HEK293 (cell line): ENCODE data around the gene TRIM69.
A peak's percentile ranks its signal among the peaks of the same experiment; 100 is the strongest.

Experiments
- CTCF ChIA-PET: fragments of 350-600 bp; formaldehyde crosslinking; extraction: SDS; loops from one replicate; lab custom pipeline; 2021; ENCODE audit warnings: antibody characterized with exemption; lab: Yijun Ruan, JAX
- POLR2A ChIA-PET: fragments of 300-600 bp; formaldehyde crosslinking; extraction: SDS; loops from one replicate; lab custom pipeline; 2020; ENCODE audit warnings: antibody characterized with exemption, inconsistent platforms; lab: Yijun Ruan, JAX
- H3K27ac ChIP-seq: fragments of 200-500 bp; sonication (Bioruptor generic); 2 replicates; pipeline ENCODE4 v1.5.1; 2014; ENCODE audit warnings: low read depth, low read length, control low read depth, inconsistent platforms; ENCODE audit errors: extremely low read depth
- H3K36me3 ChIP-seq, 2 experiments: fragments of 200-500 bp in 1 of 2; sonication (Bioruptor generic) in 1 of 2; 1 replicate in 1 of 2; 2 replicates in 1 of 2; pipeline ENCODE4 v1.5.1; 2014 to 2017; ENCODE audit warnings: inconsistent platforms in 2 of 2, low read length in 2 of 2; ENCODE audit not compliant: control insufficient read depth in 2 of 2, insufficient read depth in 1 of 2
- H3K4me1 ChIP-seq: fragments of 200-500 bp; sonication (Bioruptor generic); 2 replicates; pipeline ENCODE4 v1.5.1; 2014; ENCODE audit warnings: mild to moderate bottlenecking, low read length, inconsistent platforms; ENCODE audit not compliant: control insufficient read depth, insufficient read depth
- H3K4me3 ChIP-seq: 2 replicates; pipeline ENCODE4 v1.5.1; 2011; ENCODE audit warnings: low read depth, mild to moderate bottlenecking, control low read depth, low read length, moderate library complexity
- H3K9me3 ChIP-seq: fragments of 200-500 bp; sonication (Bioruptor generic); 2 replicates; pipeline ENCODE4 v1.5.1; 2014; ENCODE audit warnings: low read depth, low read length, inconsistent platforms; ENCODE audit not compliant: control insufficient read depth, insufficient read depth
- ATF2 ChIP-seq: fragments of 450-650 bp; formaldehyde crosslinking; IDR thresholded peaks from 2 replicates; pipeline ENCODE4 v1.5.1; 2016; ENCODE audit warnings: missing biosample characterization, missing genetic modification characterization, low read depth
- MEIS1 ChIP-seq: sonication (generic); formaldehyde crosslinking; IDR thresholded peaks from 2 replicates; pipeline ENCODE4 v1.8.1; 2022; ENCODE audit warnings: missing genetic modification reagents, mild to moderate bottlenecking, borderline replicate concordance
- MZF1 ChIP-seq: fragments of 450-650 bp; formaldehyde crosslinking; IDR thresholded peaks from 2 replicates; pipeline ENCODE4 v1.5.1; 2017; ENCODE audit warnings: missing biosample characterization, missing genetic modification characterization, borderline replicate concordance
- ZIC2 ChIP-seq: fragments of 450-650 bp; formaldehyde crosslinking; IDR thresholded peaks from 2 replicates; pipeline ENCODE4 v1.5.1; 2016; ENCODE audit warnings: missing biosample characterization, missing genetic modification characterization
- ZNF138 ChIP-seq: fragments of 450-650 bp; formaldehyde crosslinking; IDR thresholded peaks from 2 replicates; pipeline ENCODE4 v1.5.1; 2016; ENCODE audit warnings: missing biosample characterization, missing genetic modification characterization, borderline replicate concordance
- ZNF221 ChIP-seq: fragments of 450-650 bp; formaldehyde crosslinking; IDR thresholded peaks from 2 replicates; pipeline ENCODE4 v1.5.1; 2017; ENCODE audit warnings: missing biosample characterization, missing genetic modification characterization, borderline replicate concordance
- ZNF366 ChIP-seq: fragments of 450-650 bp; formaldehyde crosslinking; conservative IDR thresholded peaks from 2 replicates; pipeline ENCODE4 v1.5.1; 2016; ENCODE audit warnings: missing biosample characterization, missing genetic modification characterization
- ZNF398 ChIP-seq: fragments of 450-650 bp; formaldehyde crosslinking; IDR thresholded peaks from 2 replicates; pipeline ENCODE4 v1.5.1; 2017; ENCODE audit warnings: missing biosample characterization, missing genetic modification characterization
- ZNF514 ChIP-seq: fragments of 450-650 bp; formaldehyde crosslinking; IDR thresholded peaks from 2 replicates; pipeline ENCODE4 v1.5.1; 2016; ENCODE audit warnings: missing biosample characterization, missing genetic modification characterization
- ZNF529 ChIP-seq: fragments of 450-650 bp; formaldehyde crosslinking; IDR thresholded peaks from 2 replicates; pipeline ENCODE4 v1.5.1; 2017; ENCODE audit warnings: missing genetic modification characterization, missing biosample characterization; ENCODE audit not compliant: insufficient replicate concordance
- ZNF585B ChIP-seq: fragments of 450-650 bp; formaldehyde crosslinking; IDR thresholded peaks from 2 replicates; pipeline ENCODE4 v1.5.1; 2016; ENCODE audit warnings: missing biosample characterization, missing genetic modification characterization
- ZNF600 ChIP-seq: fragments of 450-650 bp; formaldehyde crosslinking; IDR thresholded peaks from 2 replicates; pipeline ENCODE4 v1.5.1; 2016; ENCODE audit warnings: missing biosample characterization, missing genetic modification characterization
- ZNF660 ChIP-seq: fragments of 450-650 bp; IDR thresholded peaks from 2 replicates; pipeline ENCODE4 v1.5.1; 2018; ENCODE audit warnings: missing biosample characterization, mild to moderate bottlenecking, missing genetic modification characterization
- TF ChIP-seq, protein P1 (sequence below): fragments of 450-650 bp; formaldehyde crosslinking; IDR thresholded peaks from 2 replicates; pipeline ENCODE4 v1.5.1; 2017; ENCODE audit warnings: missing biosample characterization, missing genetic modification characterization
- TF ChIP-seq, protein P2 (sequence below): fragments of 450-650 bp; formaldehyde crosslinking; IDR thresholded peaks from 2 replicates; pipeline ENCODE4 v1.5.1; 2016; ENCODE audit warnings: missing biosample characterization, missing genetic modification characterization
- TF ChIP-seq, protein P3 (sequence below): fragments of 450-650 bp; IDR thresholded peaks from 2 replicates; pipeline ENCODE4 v1.5.1; 2018; ENCODE audit warnings: missing biosample characterization, mild to moderate bottlenecking, missing genetic modification characterization
- TF ChIP-seq, protein P4 (sequence below): fragments of 450-650 bp; formaldehyde crosslinking; IDR thresholded peaks from 2 replicates; pipeline ENCODE4 v1.5.1; 2017; ENCODE audit warnings: missing biosample characterization, missing genetic modification characterization

TRIM69 gene

GRCh38 chr15:44775953-44776352, 39.6 kb downstream of the TRIM69 start:
- no peaks in the 10 kb centered on the region for H3K36me3 ChIP-seq
- no peaks in the 10 kb centered on the region for H3K4me1 ChIP-seq
- no peaks in the 10 kb centered on the region for H3K9me3 ChIP-seq
- no peak overlapping the region for H3K4me3 ChIP-seq
- H3K27ac ChIP-seq = no peak overlapping the region
- POLR2A ChIA-PET = no interaction called here
- 0 out of 2 replicates have a peak, but pooled peaks have one; percentile 32 for TF ChIP-seq ZNF600 (tag by site-specific recombination)
- TF ChIP-seq, protein P1, sequence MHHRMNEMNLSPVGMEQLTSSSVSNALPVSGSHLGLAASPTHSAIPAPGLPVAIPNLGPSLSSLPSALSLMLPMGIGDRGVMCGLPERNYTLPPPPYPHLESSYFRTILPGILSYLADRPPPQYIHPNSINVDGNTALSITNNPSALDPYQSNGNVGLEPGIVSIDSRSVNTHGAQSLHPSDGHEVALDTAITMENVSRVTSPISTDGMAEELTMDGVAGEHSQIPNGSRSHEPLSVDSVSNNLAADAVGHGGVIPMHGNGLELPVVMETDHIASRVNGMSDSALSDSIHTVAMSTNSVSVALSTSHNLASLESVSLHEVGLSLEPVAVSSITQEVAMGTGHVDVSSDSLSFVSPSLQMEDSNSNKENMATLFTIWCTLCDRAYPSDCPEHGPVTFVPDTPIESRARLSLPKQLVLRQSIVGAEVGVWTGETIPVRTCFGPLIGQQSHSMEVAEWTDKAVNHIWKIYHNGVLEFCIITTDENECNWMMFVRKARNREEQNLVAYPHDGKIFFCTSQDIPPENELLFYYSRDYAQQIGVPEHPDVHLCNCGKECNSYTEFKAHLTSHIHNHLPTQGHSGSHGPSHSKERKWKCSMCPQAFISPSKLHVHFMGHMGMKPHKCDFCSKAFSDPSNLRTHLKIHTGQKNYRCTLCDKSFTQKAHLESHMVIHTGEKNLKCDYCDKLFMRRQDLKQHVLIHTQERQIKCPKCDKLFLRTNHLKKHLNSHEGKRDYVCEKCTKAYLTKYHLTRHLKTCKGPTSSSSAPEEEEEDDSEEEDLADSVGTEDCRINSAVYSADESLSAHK (tag by site-specific recombination) = no peak
- TF ChIP-seq, protein P2, sequence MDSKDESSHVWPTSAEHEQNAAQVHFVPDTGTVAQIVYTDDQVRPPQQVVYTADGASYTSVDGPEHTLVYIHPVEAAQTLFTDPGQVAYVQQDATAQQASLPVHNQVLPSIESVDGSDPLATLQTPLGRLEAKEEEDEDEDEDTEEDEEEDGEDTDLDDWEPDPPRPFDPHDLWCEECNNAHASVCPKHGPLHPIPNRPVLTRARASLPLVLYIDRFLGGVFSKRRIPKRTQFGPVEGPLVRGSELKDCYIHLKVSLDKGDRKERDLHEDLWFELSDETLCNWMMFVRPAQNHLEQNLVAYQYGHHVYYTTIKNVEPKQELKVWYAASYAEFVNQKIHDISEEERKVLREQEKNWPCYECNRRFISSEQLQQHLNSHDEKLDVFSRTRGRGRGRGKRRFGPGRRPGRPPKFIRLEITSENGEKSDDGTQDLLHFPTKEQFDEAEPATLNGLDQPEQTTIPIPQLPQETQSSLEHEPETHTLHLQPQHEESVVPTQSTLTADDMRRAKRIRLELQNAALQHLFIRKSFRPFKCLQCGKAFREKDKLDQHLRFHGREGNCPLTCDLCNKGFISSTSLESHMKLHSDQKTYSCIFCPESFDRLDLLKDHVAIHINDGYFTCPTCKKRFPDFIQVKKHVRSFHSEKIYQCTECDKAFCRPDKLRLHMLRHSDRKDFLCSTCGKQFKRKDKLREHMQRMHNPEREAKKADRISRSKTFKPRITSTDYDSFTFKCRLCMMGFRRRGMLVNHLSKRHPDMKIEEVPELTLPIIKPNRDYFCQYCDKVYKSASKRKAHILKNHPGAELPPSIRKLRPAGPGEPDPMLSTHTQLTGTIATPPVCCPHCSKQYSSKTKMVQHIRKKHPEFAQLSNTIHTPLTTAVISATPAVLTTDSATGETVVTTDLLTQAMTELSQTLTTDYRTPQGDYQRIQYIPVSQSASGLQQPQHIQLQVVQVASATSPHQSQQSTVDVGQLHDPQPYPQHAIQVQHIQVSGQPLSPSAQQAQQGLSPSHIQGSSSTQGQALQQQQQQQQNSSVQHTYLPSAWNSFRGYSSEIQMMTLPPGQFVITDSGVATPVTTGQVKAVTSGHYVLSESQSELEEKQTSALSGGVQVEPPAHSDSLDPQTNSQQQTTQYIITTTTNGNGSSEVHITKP (tag by site-specific recombination) = peak; percentile 58
- TF ChIP-seq, protein P3, sequence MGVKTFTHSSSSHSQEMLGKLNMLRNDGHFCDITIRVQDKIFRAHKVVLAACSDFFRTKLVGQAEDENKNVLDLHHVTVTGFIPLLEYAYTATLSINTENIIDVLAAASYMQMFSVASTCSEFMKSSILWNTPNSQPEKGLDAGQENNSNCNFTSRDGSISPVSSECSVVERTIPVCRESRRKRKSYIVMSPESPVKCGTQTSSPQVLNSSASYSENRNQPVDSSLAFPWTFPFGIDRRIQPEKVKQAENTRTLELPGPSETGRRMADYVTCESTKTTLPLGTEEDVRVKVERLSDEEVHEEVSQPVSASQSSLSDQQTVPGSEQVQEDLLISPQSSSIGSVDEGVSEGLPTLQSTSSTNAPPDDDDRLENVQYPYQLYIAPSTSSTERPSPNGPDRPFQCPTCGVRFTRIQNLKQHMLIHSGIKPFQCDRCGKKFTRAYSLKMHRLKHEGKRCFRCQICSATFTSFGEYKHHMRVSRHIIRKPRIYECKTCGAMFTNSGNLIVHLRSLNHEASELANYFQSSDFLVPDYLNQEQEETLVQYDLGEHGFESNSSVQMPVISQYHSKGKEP (tag by site-specific recombination) = no peak
- TF ChIP-seq, all 188 proteins: peak for 2
- CTCF ChIA-PET = interaction anchor here (0.6 kb wide), 1 partner anchor 191 kb away, joined by 3 read pairs; no protein-coding TSS in a partner anchor

DNA sequence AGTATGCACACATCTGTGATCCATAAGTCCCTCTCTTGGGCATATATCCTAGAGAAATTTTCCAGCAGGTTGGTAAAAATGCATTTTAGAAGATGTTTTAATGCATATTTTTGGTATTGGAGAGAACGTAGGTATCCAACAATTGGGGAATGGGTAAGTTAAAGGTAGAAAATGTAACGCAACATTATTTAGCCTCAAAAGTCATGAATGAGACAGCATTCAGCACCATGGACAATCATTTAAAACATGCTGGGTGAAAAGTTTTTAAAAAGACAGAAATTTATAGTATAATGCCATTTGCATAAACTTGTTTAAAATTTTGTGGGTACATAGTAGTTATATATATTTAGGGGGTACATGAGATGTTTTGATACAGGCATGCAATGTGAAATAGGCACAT, 43.4 kb downstream of the TRIM69 start:
- POLR2A ChIA-PET = no interaction called here
- Histone ChIP-seq H3K4me1 (no peaks in the 10 kb centered on the region), H3K4me3 (no peak overlapping the region), H3K36me3 (no peaks in the 10 kb centered on the region), H3K9me3 (no peaks in the 10 kb centered on the region), H3K27ac (no peak overlapping the region)
- CTCF ChIA-PET = no interaction called here
- TF ChIP-seq ZNF138 (tag by site-specific recombination) (no peak), ZNF600 (tag by site-specific recombination) (no peak), MZF1 (tag by site-specific recombination) (peak; percentile 63; the same call in 1 of the 2 replicates)

- no peaks in the 10 kb centered on the region for H3K9me3 ChIP-seq
- ChIA-PET POLR2A (no interaction called here), CTCF (interaction anchor here (0.6 to 0.9 kb wide), 3 partner anchors 35 to 117 kb away, joined by 3 to 5 read pairs (median 4); no protein-coding TSS in a partner anchor)
- no peak overlapping the region for H3K27ac ChIP-seq
- H3K4me3 ChIP-seq = no peak overlapping the region
- no peaks in the 10 kb centered on the region for H3K36me3 ChIP-seq
- no peaks in the 10 kb centered on the region for H3K4me1 ChIP-seq
- TF ChIP-seq, protein P4, sequence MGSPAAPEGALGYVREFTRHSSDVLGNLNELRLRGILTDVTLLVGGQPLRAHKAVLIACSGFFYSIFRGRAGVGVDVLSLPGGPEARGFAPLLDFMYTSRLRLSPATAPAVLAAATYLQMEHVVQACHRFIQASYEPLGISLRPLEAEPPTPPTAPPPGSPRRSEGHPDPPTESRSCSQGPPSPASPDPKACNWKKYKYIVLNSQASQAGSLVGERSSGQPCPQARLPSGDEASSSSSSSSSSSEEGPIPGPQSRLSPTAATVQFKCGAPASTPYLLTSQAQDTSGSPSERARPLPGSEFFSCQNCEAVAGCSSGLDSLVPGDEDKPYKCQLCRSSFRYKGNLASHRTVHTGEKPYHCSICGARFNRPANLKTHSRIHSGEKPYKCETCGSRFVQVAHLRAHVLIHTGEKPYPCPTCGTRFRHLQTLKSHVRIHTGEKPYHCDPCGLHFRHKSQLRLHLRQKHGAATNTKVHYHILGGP (tag by site-specific recombination) = peak; percentile 83
- TF ChIP-seq ZNF221 (tag by site-specific recombination) (no peak), ZNF514 (tag by site-specific recombination) (no peak), ZIC2 (peak; percentile 34; the same call in 1 of the 2 replicates), MEIS1 (CRISPR knock-in tag) (0 out of 2 replicates have a peak, but pooled peaks have one; percentile 32), ZNF660 (tag by site-specific recombination) (no peak), ZNF585B (no peak), ZNF366 (tag by site-specific recombination) (no peak), ZNF138 (tag by site-specific recombination) (no peak), ZNF529 (tag by site-specific recombination) (no peak), ATF2 (tag by site-specific recombination) (no peak), ZNF398 (peak; percentile 19; the same call in 1 of the 2 replicates)
These were observed 44.3 kb downstream of the TRIM69 start for GRCh38 chr15:44780608-44781007.
